Stomach (tissue), 4 donors: ENCODE data around the gene MYBPC2.

Experiments
- EP300 ChIP-seq: sonication (generic); formaldehyde crosslinking; IDR thresholded peaks from one replicate; pipeline ENCODE4 v1.6.1; 2017; ENCODE audit warnings: antibody characterized with exemption
- POLR2A ChIP-seq, 4 donors: fragments of 450-650 bp; IDR thresholded peaks; one replicate each; pipeline ENCODE4 v1.6.1; 2016; ENCODE audit warnings: antibody characterized with exemption in 4 of 4, control low read depth in 2 of 4, mild to moderate bottlenecking in 1 of 4, moderate library complexity in 1 of 4
- POLR2AphosphoS5 ChIP-seq, 3 donors: sonication (generic); formaldehyde crosslinking; IDR thresholded peaks; one replicate each; pipeline ENCODE4 v1.6.1; 2016; ENCODE audit warnings: antibody characterized with exemption in 3 of 3
- TF ChIP-seq, protein P1 (sequence below), 7 experiments: fragments of 450-650 bp in 4 of 7; fragments of 200-600 bp in 3 of 7; sonication (generic) in 3 of 7; IDR thresholded peaks; one replicate each; pipeline ENCODE4 v1.5.1; 2016 to 2019; ENCODE audit warnings: antibody characterized with exemption in 7 of 7, control low read depth in 2 of 7, mild to moderate bottlenecking in 1 of 7

DNA sequence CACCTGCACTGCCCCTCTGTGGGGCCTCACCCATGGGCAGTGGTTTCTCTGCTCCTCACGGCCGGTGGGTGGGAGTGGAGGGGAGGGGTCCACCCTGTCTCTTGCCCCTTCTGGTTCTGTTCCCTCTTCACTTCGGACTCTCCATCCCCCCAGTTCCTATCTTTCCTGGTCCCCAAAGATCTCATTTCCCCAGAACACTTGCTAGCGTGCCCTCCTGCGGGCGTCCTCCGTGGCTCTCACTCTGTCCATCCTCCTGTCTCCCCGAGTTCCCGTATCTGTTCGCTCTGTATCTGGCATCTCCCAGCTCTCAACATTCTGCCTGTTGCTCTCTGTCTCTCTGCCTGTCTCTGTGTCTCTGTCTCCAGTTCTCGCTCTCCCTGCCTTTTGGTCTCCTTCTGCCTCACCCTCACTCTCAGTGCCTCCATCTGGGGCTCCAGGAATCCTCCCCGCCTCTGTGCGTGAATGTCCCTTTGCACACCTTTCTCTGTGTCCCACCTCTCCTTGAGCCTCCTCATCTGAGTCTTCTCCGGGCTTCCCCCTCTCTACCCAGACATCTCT is 13.6 kb upstream of the MYBPC2 start:
- TF ChIP-seq EP300 (no peak), POLR2A (IDR thresholded peaks at IDR 0.05) (no peak), POLR2AphosphoS5 (IDR thresholded peaks at IDR 0.05) (no peak)
- TF ChIP-seq, protein P1, sequence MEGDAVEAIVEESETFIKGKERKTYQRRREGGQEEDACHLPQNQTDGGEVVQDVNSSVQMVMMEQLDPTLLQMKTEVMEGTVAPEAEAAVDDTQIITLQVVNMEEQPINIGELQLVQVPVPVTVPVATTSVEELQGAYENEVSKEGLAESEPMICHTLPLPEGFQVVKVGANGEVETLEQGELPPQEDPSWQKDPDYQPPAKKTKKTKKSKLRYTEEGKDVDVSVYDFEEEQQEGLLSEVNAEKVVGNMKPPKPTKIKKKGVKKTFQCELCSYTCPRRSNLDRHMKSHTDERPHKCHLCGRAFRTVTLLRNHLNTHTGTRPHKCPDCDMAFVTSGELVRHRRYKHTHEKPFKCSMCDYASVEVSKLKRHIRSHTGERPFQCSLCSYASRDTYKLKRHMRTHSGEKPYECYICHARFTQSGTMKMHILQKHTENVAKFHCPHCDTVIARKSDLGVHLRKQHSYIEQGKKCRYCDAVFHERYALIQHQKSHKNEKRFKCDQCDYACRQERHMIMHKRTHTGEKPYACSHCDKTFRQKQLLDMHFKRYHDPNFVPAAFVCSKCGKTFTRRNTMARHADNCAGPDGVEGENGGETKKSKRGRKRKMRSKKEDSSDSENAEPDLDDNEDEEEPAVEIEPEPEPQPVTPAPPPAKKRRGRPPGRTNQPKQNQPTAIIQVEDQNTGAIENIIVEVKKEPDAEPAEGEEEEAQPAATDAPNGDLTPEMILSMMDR (IDR thresholded peaks at IDR 0.05), result no peak
